Neuronal stem cell (in vitro differentiated cells): ENCODE data around the gene REL.

Experiments
- DNase-seq: peaks from one replicate; pipeline ENCODE4 v3.0.0-alpha.2; 2013; ENCODE audit warnings: low spot score
- H2AFZ ChIP-seq: one replicate; pipeline ENCODE4 v1.6.1; 2013; ENCODE audit warnings: mild to moderate bottlenecking, low read length, inconsistent platforms
- H2AK5ac ChIP-seq: 2 replicates; pipeline ENCODE4 v1.6.1; 2013; ENCODE audit warnings: low read depth, mild to moderate bottlenecking, inconsistent platforms, low read length, moderate library complexity, mixed read lengths
- H2BK120ac ChIP-seq: 2 replicates; pipeline ENCODE4 v1.6.1; 2013; ENCODE audit warnings: low read depth, mild to moderate bottlenecking, inconsistent platforms, low read length, moderate library complexity, mixed read lengths
- H2BK12ac ChIP-seq: one replicate; pipeline ENCODE4 v1.6.1; 2013; ENCODE audit warnings: low read length, inconsistent platforms
- H2BK15ac ChIP-seq: 2 replicates; pipeline ENCODE4 v1.6.1; 2013; ENCODE audit warnings: mild to moderate bottlenecking, low read length, inconsistent platforms, mixed read lengths
- H2BK5ac ChIP-seq: one replicate; pipeline ENCODE4 v1.6.1; 2013; ENCODE audit warnings: inconsistent platforms, mild to moderate bottlenecking, low read length, moderate library complexity
- H3K14ac ChIP-seq: one replicate; pipeline ENCODE4 v1.6.1; 2013; ENCODE audit warnings: low read length, inconsistent platforms
- H3K18ac ChIP-seq: 2 replicates; pipeline ENCODE4 v1.6.1; 2013; ENCODE audit warnings: low read length, inconsistent platforms
- H3K23ac ChIP-seq: 2 replicates; pipeline ENCODE4 v1.6.1; 2013; ENCODE audit warnings: low read depth, mild to moderate bottlenecking, mixed read lengths, low read length, inconsistent platforms; ENCODE audit not compliant: poor library complexity
- H3K27ac ChIP-seq: replicated peaks from 3 replicates; pipeline ENCODE4 v1.5.1; 2013; ENCODE audit warnings: low read length, inconsistent platforms
- H3K27me3 ChIP-seq, 3 experiments: 2 replicates each; pipeline ENCODE4 v1.6.1; 2013; ENCODE audit warnings: low read length in 3 of 3, mild to moderate bottlenecking in 2 of 3, inconsistent platforms in 1 of 3, low read depth in 1 of 3, mixed read lengths in 1 of 3, moderate library complexity in 1 of 3; ENCODE audit not compliant: control insufficient read depth in 3 of 3, insufficient read depth in 3 of 3
- H3K36me3 ChIP-seq, 2 donors: replicated peaks in 1 of 2; 2 replicates each; pipeline ENCODE4 v1.6.1; 2013; ENCODE audit warnings: low read length in 2 of 2; ENCODE audit not compliant: control insufficient read depth in 2 of 2, insufficient read depth in 2 of 2
- H3K4ac ChIP-seq: 2 replicates; pipeline ENCODE4 v1.6.1; 2013; ENCODE audit warnings: inconsistent platforms, mild to moderate bottlenecking, low read length, moderate library complexity
- H3K4me1 ChIP-seq, 2 donors: 1 replicate in 1 of 2; 2 replicates in 1 of 2; pipeline ENCODE4 v1.6.1; 2013; ENCODE audit warnings: low read length in 2 of 2, low read depth in 1 of 2; ENCODE audit not compliant: control insufficient read depth in 2 of 2, insufficient read depth in 1 of 2
- H3K4me2 ChIP-seq: one replicate; pipeline ENCODE4 v1.6.1; 2013; ENCODE audit warnings: mild to moderate bottlenecking, low read length, inconsistent platforms; ENCODE audit not compliant: insufficient read depth, poor library complexity, severe bottlenecking
- H3K4me3 ChIP-seq, 2 donors: 2 replicates each; pipeline ENCODE4 v1.5.1; 2013; ENCODE audit warnings: low read length in 2 of 2, mild to moderate bottlenecking in 2 of 2, inconsistent platforms in 1 of 2, moderate library complexity in 1 of 2
- H3K79me1 ChIP-seq: one replicate; pipeline ENCODE4 v1.6.1; 2013; ENCODE audit warnings: low read depth, mild to moderate bottlenecking, inconsistent platforms, low read length, moderate library complexity
- H3K9ac ChIP-seq: one replicate; pipeline ENCODE4 v1.6.1; 2013; ENCODE audit warnings: mild to moderate bottlenecking, low read depth, low read length, inconsistent platforms; ENCODE audit not compliant: poor library complexity
- H3K9me3 ChIP-seq, 2 donors: replicated peaks in 1 of 2; 2 replicates each; pipeline versions ENCODE3 to v1.6.1; 2013; ENCODE audit warnings: low read length in 2 of 2, mild to moderate bottlenecking in 2 of 2, inconsistent platforms in 1 of 2, low read depth in 1 of 2, mixed read lengths in 1 of 2, moderate library complexity in 1 of 2; ENCODE audit not compliant: control insufficient read depth in 2 of 2, insufficient read depth in 1 of 2
- H4K8ac ChIP-seq: one replicate; pipeline ENCODE4 v1.6.1; 2013; ENCODE audit warnings: low read depth, mild to moderate bottlenecking, inconsistent platforms, low read length, moderate library complexity
- H4K91ac ChIP-seq: one replicate; pipeline ENCODE4 v1.6.1; 2013; ENCODE audit warnings: low read length, low read depth, mild to moderate bottlenecking, inconsistent platforms; ENCODE audit not compliant: poor library complexity
- WGBS, 2 donors: extraction: QIAGEN DNeasy Blood & Tissue Kit; methylation state at CpG; one replicate each; pipeline ENCODE4 v1.1.7; 2013; ENCODE audit warnings: missing lambda C conversion rate in 2 of 2, mixed read lengths in 1 of 2; ENCODE audit not compliant: insufficient read length in 2 of 2, insufficient replicate concordance in 1 of 2; ENCODE audit errors: extremely low coverage in 2 of 2; 5-methylcytosine and 5-hydroxymethylcytosine counted together

Gene REL

DNA sequence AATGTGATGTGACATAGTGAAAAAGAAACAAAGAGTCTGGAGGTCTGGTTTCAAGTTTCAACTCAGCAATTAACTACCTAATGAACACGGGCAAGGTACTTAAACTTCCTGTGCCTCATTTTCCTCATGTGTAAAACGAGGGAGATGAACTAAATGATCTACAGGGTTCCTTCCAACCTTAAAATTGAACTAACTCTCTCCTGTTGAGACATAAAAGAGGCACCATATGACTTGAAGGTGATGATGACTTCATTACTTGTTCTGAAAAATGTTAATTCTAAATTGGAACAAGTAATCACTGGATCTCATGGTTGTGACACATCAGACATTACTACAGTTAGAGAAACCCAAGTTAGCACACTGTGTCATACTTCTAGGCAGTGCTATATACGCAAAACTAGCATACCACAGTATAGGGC, 8.9 kb upstream of the REL start:
- Histone ChIP-seq H2BK12ac (no peak overlapping the region), H2AK5ac (no peak overlapping the region), H3K4me1 (no peaks in the 10 kb centered on the region), H3K23ac (no peak overlapping the region), H3K14ac (no peak overlapping the region), H3K27ac (no peak overlapping the region), H4K8ac (no peak overlapping the region), H3K9ac (no peak overlapping the region), H3K18ac (no peak overlapping the region), H3K27me3 (no peaks in the 10 kb centered on the region), H3K4ac (no peak overlapping the region), H3K9me3 (no peaks in the 10 kb centered on the region), H3K36me3 (no peaks in the 10 kb centered on the region), H2BK15ac (no peak overlapping the region), H3K79me1 (no peaks in the 10 kb centered on the region), H2AFZ (no peak overlapping the region), H2BK5ac (no peak overlapping the region), H3K4me3 (no peak overlapping the region), H4K91ac (no peak overlapping the region), H3K4me2 (no peak overlapping the region), H2BK120ac (no peak overlapping the region)
- no peak for DNase-seq
- WGBS, 2 donors, result no CpG with 5 or more reads among the region's 3 CpGs

- Histone ChIP-seq H3K18ac (no peak overlapping the region), H3K9me3 (no peaks in the 10 kb centered on the region), H4K91ac (no peak overlapping the region), H3K4ac (no peak overlapping the region), H3K27ac (no peak overlapping the region), H3K79me1 (no peaks in the 10 kb centered on the region), H2BK12ac (no peak overlapping the region), H3K27me3 (no peaks in the 10 kb centered on the region), H3K14ac (no peak overlapping the region), H3K36me3 (no peaks in the 10 kb centered on the region), H3K4me2 (no peak overlapping the region), H3K23ac (no peak overlapping the region), H2BK5ac (no peak overlapping the region), H3K4me1 (no peaks in the 10 kb centered on the region), H3K9ac (no peak overlapping the region), H4K8ac (no peak overlapping the region), H3K4me3 (no peak overlapping the region), H2BK120ac (no peak overlapping the region), H2AFZ (no peak overlapping the region), H2AK5ac (no peak overlapping the region), H2BK15ac (no peak overlapping the region)
- no CpG with 5 or more reads among the region's 3 CpGs for WGBS, 2 donors
- no peak for DNase-seq
These were observed 8.0 kb upstream of the REL start for GRCh38 chr2:60873381-60873780.

DNA sequence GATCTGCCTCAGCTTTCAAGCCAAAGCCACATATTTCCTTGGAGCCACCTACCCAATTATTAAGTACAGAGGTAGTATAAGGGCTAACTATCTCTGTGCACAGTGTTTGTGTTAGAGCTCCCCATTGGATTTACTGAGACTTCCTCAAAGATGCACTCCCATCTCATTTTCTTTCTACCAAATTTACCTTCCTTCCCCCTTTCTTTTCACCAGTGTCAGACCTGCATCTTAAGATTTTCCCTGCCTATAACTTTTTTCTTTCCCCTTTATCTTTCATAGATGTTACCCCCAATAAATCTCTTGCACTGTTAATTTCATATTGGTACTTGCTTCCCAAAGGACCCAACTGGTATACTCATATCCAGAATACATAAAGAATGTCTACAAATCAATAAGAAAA, 5.9 kb upstream of the REL start:
- Histone ChIP-seq H3K9ac (no peak overlapping the region), H3K18ac (no peak overlapping the region), H3K4me2 (no peak overlapping the region), H2BK5ac (no peak overlapping the region), H3K9me3 (no peaks in the 10 kb centered on the region), H3K27ac (no peak overlapping the region), H2BK120ac (no peak overlapping the region), H4K91ac (no peak overlapping the region), H2BK15ac (no peak overlapping the region), H3K4ac (no peak overlapping the region), H3K14ac (no peak overlapping the region), H3K23ac (no peak overlapping the region), H3K27me3 (no peaks in the 10 kb centered on the region), H2BK12ac (no peak overlapping the region), H3K79me1 (no peaks in the 10 kb centered on the region), H2AK5ac (no peak overlapping the region), H3K36me3 (no peaks in the 10 kb centered on the region), H2AFZ (no peak overlapping the region), H4K8ac (no peak overlapping the region), H3K4me1 (no peaks in the 10 kb centered on the region), H3K4me3 (no peak overlapping the region)
- DNase-seq, result no peak

GRCh38 chr2:60880643-60881046, 729 bp upstream of the REL start:
- Histone ChIP-seq H3K9ac (peak overlapping the region; percentile 60), H3K14ac (no peak overlapping the region), H3K4me2 (peak overlapping the region; percentile 58), H3K18ac (peak overlapping the region; percentile 94), H2BK120ac (no peak overlapping the region), H3K4me3 (peak overlapping the region; percentile 84 to 90), H3K36me3 (no peaks in the 10 kb centered on the region), H3K4me1 (peaks cover 4 to 8% of the 10 kb centered on the region in 2 donors), H2BK5ac (peak overlapping the region; percentile 82), H3K27ac (peak overlapping the region; percentile 87), H3K79me1 (peaks cover 3% of the 10 kb centered on the region), H2BK12ac (no peak overlapping the region), H3K4ac (no peak overlapping the region), H3K27me3 (no peaks in the 10 kb centered on the region), H3K9me3 (no peaks in the 10 kb centered on the region), H2AFZ (peak overlapping the region; percentile 99), H3K23ac (no peak overlapping the region), H4K8ac (no peak overlapping the region), H2AK5ac (no peak overlapping the region), H2BK15ac (no peak overlapping the region), H4K91ac (no peak overlapping the region)
- peak; percentile 4 for DNase-seq
- WGBS, 2 donors, result no CpG with 5 or more reads among the region's 18 CpGs
